NCI-H345 treated with DMSO at 0.1 percent for 48 hours (cell line): Measurements from ENCODE around the gene HGS.
"Not testable (repeated sequence)": the region's sequence is repeated elsewhere in the genome, so short reads cannot be mapped to it uniquely, and the experiment has no call there.

Source experiments
- DNase-seq: peaks from one replicate; lab custom pipeline; 2025; ENCODE audit not compliant: unreplicated experiment; lab: John Stamatoyannopoulos, UW

The HGS gene

DNA sequence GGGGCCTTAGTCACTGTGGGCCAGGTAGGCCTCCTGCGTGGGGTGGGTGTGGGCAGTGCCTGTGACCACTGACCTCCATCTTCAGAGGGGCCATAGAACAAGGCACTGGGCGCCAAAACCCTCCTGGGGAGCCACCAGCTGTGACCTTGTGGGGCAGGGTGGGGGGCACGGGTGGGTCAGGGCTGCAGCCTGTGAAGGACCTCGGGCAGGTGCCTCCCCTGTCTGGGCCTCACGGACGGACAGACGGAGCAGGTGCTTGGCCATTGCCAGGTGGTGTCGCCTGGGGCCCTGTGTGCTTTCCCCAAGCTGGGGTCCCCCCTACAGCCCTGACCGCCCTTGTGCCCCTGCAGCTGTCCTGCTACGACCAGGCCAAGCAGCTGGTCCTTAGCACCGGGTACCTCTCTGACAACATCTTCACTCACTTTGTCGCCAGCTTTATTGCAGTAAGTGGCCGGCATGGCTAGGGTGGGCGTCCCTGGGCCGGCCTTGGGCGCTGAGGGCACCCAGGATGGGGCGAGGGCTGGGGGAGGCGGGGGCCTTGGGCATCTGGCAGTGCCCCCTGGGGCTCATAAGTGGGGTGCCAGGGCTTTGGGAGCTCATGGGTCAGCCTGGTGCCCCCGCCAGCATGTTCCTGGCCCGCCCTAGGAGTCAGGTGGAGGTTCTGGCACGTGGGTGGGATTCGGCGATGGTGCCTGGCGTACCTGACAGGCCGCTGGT lies 33.4 kb downstream of the HGS start:
- DNase-seq = no peak

DNA sequence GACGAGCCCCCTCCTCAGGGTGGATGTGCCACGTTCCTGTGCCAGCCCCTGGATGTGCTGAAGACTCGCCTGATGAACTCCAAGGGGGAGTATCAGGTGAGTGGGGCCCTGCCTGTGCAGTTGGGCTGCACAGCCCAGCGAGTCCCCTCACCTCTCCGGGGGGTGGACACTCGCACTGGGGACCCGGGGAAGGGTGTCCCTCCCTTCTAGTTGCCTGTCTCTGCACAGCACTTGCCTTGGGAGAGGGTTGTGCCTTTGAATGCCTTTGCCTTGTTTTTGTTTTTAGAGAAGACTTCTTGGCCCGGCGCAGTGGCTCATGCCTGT lies 33.9 kb downstream of the HGS start:
- no peak for DNase-seq

DNA sequence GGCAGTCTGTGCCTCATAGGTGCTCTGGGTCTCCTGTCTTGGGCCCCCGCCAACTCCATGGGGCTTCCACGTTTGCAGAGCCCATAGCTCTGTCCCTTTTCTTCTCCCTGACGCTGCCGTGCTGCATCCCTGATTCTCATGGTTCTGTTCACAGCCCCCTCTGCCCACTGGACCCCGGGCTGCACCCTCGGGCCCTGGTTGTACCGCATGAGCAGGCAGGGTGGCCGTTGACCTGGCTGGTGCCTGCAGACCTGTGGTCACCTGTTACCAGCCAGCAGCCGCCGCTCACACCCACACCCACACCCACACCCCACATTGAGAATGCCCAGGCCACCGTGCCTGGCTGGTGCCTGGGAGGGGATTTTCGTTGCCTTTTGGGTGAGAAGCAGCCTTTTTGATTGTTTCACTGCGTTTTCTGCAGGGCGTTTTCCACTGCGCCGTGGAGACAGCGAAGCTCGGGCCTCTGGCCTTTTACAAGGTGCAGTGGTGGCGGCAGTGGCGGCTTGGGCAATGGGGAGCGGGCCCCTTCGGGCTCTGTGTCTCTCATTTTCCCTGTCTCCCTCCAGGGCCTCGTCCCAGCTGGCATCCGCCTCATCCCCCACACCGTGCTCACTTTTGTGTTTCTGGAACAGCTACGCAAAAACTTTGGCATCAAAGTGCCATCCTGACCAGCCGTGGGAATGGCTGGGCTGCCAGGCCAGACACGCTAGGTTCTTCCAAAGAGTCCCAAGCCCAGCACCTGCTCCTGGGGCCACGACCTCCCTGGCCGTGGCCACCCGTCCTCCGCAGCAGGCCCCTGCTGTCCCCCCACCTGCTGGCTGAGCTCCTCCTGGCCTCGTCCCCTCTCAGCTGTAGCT lies 35.8 kb downstream of the HGS start:
- no peak for DNase-seq

GRCh38 chr17:81720267-81721071 lies 36.7 kb downstream of the HGS start:
- no peak for DNase-seq

DNA sequence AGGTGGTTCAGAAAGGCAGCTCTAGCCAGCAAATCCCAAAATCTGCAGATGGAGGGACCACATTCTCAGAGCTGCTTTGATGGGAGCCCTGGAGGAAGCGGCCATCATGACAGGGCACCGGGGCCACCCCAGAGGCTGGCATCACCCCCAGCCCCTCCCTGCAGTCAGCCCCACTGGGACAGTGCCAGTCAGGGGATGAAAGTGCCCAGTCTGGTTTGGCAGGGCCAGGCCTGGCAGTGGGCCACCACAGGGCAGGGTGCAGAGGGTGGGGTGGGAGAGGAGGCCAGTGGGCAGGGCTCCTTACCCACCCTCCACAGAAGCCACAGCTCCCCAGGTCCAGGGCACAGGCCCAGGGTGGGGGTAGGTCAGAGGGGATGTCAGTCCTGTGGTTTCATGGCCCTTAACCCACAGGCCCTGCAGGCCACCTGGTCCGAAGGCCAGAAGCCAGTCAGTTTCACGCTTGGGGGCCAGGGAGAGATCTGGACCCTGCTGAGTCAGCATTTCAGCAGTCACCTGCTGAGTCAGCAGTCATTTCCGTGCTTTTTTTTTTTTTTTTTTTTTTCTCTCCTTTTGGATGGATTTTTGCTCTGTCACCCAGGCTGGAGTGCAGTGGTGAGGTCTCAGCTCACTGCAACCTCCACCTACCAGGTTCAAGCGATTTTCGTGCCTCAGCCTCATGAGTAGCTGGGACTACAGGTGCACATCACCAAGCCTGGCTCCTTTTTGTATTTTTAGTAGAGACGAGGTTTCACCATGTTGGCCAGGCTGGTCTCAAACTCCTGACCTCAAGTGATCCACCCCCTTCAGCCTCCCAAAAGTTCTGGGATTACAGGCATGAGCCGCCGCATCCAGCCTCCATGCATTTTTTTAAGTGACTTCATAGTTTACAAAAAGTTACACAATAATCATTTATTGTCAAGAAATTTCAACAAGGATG lies 38.6 kb downstream of the HGS start:
- no peak for DNase-seq

DNA sequence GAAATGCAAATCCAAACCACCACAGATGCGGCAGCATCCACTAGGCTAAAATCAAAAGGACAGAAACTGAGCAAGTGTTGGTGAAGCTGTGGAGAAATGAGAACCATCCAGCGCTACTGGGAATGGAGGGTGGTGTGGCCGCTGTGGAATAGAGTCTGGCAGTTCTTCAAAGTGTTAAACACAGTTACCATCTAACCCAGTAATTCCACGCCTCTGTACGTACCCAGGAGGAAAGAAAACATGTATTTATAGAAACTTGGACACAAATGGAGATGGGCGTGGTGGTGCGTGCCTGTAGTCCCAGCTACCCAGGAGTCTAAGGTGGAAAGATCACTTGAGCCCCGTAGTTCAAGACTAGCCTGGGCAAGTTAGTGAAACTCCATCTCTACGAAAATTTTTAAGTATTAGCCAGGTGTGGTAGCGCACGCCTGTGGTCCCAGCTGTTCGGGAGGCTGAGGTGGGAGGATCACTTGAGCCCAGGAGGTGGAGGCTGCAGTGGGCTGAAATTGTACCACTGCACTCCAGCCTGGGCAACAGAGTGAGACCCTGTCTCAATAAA lies 39.9 kb downstream of the HGS start:
- DNase-seq = no peak

DNA sequence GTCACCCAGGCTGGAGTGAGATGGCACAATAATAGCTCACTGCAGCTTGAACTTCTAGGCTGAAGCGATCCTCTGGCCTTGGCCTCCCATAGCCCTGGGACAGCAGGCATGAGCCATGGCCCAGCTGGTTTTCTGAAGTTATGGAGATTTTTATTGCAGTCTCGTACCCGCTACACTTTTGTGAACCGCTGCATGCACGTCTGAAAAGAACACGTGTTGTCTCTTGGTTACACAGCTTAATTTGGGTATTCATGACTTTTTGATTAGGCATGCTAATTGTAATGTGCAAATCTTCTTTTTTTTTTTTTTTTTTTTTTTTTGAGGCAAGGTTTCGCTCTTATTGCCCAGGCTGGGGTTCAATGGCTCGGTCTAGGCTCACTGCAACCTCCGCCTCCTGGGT lies 41.6 kb downstream of the HGS start:
- no peak for DNase-seq

DNA sequence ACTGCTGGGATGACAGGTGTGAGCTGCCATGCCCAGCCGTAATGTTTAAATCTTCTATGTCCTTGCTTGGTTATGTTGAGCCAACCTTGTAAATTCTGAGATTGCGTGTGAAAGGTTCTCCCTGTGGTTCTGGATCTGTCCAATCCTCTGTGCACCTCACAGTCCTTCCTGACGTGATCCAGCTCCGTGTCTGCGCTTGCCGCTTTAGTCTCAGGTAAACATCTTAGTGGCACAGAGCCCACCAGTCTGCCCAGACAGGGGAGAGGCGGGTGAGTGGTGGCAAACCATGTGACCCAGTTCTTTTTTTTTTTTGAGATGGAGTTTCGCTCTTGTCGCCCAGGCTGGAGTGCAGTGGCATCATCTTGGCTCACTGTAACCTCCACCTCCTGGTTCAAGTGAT lies 42.2 kb downstream of the HGS start:
- no peak for DNase-seq

GRCh38 chr17:81727324-81728031 lies 43.7 kb downstream of the HGS start:
- peak; percentile 79 for DNase-seq

DNA sequence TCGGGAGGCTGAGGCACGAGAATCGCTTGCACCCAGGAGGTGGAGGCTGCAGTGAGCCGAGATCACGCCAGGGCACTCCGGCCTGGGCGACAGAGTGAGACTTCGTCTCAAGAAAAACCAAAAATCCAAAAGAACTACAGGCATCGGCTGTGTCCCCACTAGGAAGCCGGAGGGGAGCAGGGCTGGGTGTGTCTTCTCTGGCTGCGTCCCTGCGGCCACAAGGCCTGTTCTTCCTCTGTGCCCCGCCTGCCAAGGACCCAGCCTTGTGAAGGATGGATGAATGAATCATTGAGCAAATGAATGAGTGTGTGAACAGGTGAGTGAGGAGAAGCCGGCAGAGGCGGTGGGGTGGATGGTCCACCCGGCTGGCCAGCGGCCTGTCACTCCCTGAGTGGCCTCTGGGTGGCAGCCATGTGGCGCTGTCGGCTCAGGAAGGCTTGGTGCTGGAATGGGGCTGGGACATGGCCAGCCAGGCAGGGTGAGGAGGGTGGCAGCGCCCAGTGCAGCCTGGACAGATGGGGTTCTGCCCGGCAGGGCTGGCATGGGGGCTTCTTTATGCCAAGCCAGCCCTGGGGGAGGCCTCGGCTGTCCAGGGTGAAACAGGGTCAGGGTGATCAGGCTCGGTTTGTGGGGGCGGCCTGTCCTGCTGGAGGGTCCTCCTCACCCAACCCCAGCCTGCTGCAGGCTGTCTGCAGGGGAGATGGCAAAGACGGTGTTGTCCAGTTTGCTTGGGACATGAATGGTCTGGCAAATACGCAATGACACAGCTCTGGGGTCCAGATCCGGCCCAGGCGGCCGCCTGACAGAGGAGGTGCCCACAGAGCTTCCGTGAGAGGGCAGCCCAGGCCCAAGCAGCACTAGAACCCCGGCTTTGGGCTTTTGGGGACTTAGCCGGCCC lies 49.9 kb downstream of the HGS start:
- peak; percentile 79 for DNase-seq

- no peak for DNase-seq
These were observed 50.8 kb downstream of the HGS start for GRCh38 chr17:81734405-81735263.

- no peak for DNase-seq
These were observed 51.7 kb downstream of the HGS start for GRCh38 chr17:81735264-81736102.

GRCh38 chr17:81737947-81738800 lies 54.4 kb downstream of the HGS start:
- DNase-seq = no peak

DNA sequence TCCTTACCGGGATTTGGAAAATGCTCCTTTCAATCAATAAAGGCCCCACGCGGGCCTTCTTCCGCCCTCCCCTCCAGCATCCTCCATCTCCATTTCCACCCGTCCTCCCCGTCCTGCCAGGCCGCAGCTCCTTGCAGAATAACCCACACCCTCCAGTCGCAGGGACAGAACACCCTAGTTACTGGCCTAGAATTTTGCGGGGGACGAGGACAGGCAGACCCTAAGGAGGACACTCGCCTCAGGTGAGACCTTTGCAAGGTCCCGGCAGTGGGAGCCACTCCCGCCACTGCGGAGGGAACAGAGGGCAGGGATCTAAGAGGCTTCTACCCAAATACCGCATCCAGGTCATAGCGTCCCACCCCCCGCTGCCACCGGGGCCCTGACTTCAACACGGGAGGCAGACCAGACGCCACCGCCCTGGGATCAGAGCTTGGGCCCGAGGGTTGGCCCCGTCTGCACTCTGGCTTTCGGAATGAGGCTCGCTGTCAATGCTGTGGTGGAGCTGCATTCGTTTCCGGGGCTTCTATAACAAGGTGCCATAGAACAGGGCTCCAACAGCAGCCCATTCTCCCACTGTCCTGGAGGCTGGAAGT lies 55.1 kb downstream of the HGS start:
- DNase-seq = no peak

DNA sequence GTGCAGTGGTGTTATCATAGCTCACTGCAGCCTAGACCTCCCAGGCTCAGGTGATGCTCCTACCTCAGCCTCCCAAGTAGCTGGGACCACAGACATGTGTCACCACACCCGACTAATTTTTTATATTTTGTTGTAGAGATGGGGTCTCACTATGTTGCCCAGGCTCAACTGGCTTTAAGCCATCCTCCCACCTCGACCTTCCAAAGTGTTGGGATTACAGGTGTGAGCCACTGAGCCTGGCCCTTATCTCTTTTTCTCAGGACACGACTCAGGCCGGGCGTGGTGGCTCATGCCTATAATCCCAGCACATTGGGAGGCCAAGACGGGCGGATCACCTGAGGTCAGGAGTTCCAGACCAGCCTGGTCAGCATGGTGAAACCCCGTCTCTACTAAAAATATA lies 55.8 kb downstream of the HGS start:
- not testable (repeated sequence) for DNase-seq
